GM21447 (cell line): ENCODE results near the gene HDAC10.

Source experiments
- ATAC-seq: cut with Tn5 transposase; IDR thresholded peaks from one replicate; pipeline ENCODE4 v1.9.1; 2021; ENCODE audit not compliant: unreplicated experiment

HDAC10 gene

GRCh38 chr22:50250555-50251476, at the start of gene HDAC10:
TSS of gene HDAC10 (minus strand) at chr22:50251265. CDS start at chr22:50251032, 233 bp downstream.
- peak; percentile 63 for ATAC-seq

- ATAC-seq, result no peak
These were observed 49.7 kb upstream of the HDAC10 start for GRCh38 chr22:50300620-50301257.

- no peak for ATAC-seq
These were observed 48.9 kb upstream of the HDAC10 start for GRCh38 chr22:50299785-50300619.

GRCh38 chr22:50298937-50299784, 48.1 kb upstream of the HDAC10 start:
- ATAC-seq, result no peak

- no peak for ATAC-seq
These were observed 47.2 kb upstream of the HDAC10 start for GRCh38 chr22:50298266-50298637.

GRCh38 chr22:50297510-50298265, 46.6 kb upstream of the HDAC10 start:
- ATAC-seq, result no peak

- ATAC-seq, result no peak
These were observed 45.8 kb upstream of the HDAC10 start for GRCh38 chr22:50296658-50297490.

- ATAC-seq, result no peak
These were observed 43.2 kb upstream of the HDAC10 start for GRCh38 chr22:50294319-50294656.

GRCh38 chr22:50293441-50294318, 42.6 kb upstream of the HDAC10 start:
- ATAC-seq, result no peak

GRCh38 chr22:50292643-50293440, 41.8 kb upstream of the HDAC10 start:
- no peak for ATAC-seq

- no peak for ATAC-seq
These were observed 39.0 kb upstream of the HDAC10 start for GRCh38 chr22:50289942-50290630.

- no peak for ATAC-seq
These were observed 38.3 kb upstream of the HDAC10 start for GRCh38 chr22:50289151-50289941.

- ATAC-seq, result no peak
These were observed 36.7 kb upstream of the HDAC10 start for GRCh38 chr22:50287731-50288130.

- ATAC-seq, result no peak
These were observed 35.7 kb upstream of the HDAC10 start for GRCh38 chr22:50286701-50287318.

- no peak for ATAC-seq
These were observed 35.2 kb upstream of the HDAC10 start for GRCh38 chr22:50286275-50286674.
